Measurements from ENCODE around the gene RALGAPA2.
A peak's percentile ranks its signal among the peaks of the same experiment; 100 is the strongest.

Gene RALGAPA2

DNA sequence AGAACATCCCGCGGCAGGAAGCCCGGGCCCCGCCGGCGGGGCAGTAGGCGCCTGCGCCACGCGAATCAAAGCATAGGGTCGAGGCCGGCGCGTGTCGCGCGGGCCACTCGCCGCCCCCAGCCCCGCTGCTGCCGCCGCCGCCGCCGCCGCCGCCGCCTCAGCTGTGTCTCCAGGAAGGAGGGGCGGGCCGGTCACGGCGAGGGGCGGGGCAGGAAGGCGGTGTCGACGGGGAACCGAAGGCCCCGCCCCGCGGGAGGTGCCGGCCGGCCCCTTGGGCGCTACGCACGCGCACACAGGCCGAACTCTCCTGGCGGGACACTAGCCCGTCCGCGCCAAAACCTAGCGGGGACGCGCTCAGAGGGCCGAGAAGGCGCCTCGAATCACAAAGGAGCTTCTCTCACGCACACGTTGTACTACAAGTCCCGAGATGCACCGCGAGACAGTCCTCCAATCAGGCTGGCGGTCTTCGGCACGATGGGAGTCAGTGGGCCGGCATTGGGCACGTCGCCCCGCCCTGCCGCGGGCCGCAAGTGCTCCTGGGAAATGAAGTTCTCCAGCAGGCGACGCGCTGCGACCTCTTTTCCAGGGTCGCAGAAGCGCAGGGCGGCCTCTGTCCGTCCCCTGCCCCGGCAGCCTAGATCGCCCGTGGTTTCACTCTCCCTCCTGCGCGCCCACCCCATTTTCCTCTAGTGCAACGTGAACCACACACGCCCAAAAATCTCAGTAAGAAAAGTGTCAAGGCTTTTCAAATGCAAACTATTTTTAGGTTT lies at the start of gene RALGAPA2:
Gene RALGAPA2, minus strand, starts transcription at position 171 of the 770 bp plus-strand sequence. Its CDS starts 164 bp downstream, at position 7.
- peak; percentile 88 to 92 for DNase-seq (ENCODE audit: low read depth in 2 of 2)

DNA sequence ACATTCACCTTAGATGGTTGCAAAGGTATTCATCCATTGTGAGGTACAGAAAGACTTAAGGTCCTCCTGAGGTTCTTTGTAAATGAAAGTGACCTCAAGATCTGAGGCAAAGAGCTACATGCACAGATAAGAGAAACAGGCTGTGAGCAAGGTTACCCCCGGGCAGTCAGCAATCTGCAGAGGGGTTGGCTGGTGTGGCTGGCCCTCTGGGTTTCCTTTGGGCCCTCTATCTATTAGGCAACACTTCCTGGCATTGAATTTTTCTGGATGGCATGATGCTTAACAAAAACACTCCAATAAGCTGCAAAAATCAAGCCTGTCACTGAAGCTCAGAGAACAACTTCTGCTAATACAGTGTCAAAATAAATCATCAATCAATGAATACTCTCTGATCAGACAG lies 48.9 kb upstream of the RALGAPA2 start:
- DNase-seq (ENCODE audit: low read depth in 2 of 2): no peak

DNA sequence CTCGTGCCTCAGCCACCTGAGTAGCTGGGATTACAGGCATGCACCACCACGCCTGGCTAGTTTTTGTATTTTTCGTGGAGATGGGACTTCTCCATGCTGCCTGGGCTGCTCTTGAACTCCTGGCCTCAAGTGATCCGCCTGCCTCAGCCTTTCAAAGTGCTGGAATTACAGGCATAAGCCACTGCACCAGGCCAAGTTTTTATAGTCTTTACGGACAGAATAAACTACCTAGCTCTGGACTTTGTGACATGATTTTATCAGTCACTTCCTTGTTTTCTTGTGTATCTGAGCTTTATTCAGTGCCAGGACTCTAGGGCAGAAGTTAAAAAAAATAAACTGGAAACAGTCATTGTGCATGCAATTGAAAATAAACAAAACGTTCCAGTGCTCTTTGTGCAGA lies 46.7 kb upstream of the RALGAPA2 start:
- DNase-seq (ENCODE audit: low read depth in 2 of 2): no peak

DNA sequence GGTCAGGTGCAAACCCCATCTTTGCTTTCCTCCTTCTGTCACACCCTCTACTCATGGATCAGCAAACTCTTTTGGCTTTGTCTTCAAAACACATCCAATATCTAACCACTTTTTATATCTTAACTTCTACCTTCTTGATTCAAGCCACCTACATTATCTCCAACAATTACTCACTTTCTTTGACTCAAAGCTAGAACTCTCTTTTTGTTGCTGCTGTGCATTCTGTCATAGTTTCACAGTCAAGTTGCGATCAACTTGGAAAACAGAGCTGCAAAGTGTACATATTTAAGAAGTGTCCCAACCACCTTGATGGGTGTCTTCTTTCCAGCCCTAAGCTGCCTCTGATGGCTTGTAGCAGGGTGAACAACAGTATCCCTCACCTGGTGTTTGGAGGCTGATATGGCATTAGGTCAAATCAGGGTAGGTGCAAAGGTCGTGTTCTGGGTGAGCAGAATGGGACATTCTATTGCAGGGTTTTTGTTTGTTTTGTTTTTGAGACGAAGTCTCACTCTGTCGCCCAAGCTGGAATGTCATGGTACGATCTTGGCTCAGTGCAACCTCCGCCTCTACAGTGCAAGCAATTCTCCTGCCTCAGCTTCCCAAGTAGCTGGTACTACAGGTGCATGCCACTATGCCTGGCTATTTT lies 43.4 kb upstream of the RALGAPA2 start:
- no peak for DNase-seq (ENCODE audit: low read depth in 2 of 2)

DNA sequence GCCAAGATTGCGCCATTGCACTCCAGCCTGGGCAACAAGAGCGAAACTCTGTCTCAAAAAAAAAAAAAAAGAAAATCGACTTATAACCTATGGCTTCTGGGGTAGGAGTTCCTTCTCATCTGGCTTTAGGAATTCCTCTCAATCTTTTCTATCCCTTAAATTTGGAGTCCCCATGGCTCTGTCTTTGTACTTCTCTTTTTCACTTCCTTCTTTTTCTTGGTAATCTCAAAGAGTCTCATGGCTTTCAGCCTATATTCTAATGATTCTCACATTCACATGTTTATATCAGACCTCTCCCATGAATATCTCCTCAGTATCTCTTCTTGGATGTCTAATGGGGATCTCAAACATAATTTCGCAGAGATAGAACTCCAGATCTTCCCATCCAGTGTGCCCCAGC lies 42.8 kb upstream of the RALGAPA2 start:
- DNase-seq (ENCODE audit: low read depth in 2 of 2): no peak

DNA sequence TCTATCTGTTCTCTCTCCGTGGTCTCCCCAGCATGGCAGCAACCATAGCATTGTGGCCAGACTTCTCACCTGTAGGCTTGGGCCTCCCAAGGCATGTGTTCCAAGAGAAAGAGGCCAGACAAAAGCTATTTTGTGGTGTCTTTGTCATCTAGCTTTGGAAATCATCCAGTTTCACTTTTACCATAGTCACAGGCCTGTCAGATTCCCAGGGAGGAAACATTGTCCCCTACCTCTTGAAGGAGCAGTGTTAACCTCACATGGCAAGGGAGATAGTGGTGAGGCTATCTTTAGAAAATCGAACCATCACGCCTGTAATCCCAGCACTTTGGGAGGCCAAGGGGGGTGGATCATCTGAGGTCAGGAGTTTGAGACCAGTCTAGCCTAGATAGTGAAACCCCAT lies 42.3 kb upstream of the RALGAPA2 start:
- DNase-seq (ENCODE audit: low read depth in 2 of 2): no peak

DNA sequence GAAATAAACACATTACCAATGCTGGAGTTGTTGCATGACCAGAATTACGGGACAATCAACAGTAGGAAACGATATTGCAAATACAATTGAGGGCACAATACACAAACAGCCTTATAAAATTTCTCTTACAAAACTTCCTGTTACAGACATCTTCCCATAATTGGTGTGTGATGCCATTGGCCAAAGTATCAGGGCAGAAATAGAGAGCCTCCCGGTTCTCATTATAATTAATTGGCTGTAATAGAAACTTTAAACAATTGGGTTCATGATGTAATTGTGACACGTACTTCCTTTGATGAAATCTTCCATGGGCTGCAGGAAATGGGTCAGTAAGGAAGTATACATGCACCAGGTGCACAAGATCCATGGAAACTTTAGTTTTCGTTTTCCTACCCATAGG lies 40.3 kb upstream of the RALGAPA2 start:
- DNase-seq (ENCODE audit: low read depth in 2 of 2): no peak

DNA sequence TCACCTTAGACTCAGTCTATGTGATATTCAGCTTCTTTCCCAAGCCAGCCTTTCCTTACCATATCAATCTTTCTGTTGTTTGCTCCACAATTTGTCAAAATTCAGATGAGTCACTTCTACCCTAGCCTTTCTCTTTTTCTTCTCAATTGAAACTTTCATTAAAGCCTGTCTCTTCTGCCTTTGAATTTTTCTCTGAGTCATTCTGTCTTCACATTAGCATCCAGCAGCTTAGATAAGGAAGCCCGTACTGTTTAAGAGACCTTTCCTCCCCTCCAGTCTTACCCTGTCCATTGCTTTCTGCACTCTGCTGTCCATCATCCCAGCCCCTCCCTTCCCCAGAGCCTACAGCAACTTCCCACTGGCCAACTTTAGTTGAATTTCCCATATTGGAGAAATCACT lies 34.9 kb upstream of the RALGAPA2 start:
- DNase-seq (ENCODE audit: low read depth in 2 of 2): no peak

DNA sequence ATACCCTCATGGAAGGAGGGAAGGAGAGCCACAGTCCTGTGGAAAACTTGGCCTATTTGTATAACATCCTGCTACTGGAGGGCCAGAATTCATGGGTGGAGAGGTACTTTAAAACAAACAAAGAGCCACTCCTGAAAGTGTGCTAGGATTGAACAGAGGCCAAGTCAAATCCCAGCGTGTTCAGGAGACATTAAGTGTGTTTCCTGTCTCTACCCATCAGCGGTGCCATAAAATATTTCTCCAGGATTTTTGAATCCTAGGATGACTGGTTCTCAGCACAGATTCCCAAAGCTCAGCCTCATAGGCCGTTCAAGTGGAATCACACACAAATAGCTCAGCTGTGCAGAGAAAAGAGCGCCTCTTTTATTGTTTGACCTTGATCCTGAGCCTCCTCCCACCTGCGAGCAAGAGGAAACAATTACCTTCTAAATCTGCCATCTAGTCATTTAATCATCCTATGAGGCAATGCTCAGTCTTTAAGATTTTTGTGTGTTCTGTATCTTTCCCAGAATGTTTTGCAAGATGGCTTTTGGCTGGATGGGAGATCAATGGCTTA lies 31.8 kb upstream of the RALGAPA2 start:
- no peak for DNase-seq (ENCODE audit: low read depth in 2 of 2)

DNA sequence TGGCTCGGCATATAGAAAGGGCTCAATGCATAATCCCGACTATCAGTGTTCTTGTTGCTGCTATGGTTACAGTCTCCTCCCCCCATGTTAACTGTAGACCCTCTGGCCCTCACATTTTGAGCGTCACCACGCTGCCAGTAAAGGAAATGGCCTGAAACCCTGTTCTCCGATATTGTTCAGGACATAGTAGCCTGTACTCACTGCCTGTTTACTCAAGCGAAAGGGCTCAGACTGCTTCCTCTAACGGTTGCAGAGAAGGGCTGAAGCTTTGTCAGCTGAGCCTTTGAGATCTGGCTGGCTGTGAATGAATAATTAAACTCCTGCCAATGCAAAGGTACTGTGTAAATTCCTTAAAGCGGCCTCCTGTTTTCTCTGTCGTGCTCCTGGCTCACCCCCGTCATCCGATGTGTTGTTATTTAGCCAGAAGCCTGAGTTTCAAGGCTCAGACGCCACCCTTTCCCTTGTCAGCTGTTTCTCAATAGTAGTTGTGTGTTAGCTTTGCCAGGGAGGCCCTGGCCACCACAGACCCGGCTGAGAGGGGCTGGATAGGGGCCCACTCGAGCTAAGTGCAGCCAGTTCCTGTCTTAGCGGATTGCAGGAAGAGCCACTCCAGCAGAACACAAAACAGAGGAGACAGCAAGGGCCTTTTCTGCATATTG lies 31.2 kb upstream of the RALGAPA2 start:
- no peak for DNase-seq (ENCODE audit: low read depth in 2 of 2)

DNA sequence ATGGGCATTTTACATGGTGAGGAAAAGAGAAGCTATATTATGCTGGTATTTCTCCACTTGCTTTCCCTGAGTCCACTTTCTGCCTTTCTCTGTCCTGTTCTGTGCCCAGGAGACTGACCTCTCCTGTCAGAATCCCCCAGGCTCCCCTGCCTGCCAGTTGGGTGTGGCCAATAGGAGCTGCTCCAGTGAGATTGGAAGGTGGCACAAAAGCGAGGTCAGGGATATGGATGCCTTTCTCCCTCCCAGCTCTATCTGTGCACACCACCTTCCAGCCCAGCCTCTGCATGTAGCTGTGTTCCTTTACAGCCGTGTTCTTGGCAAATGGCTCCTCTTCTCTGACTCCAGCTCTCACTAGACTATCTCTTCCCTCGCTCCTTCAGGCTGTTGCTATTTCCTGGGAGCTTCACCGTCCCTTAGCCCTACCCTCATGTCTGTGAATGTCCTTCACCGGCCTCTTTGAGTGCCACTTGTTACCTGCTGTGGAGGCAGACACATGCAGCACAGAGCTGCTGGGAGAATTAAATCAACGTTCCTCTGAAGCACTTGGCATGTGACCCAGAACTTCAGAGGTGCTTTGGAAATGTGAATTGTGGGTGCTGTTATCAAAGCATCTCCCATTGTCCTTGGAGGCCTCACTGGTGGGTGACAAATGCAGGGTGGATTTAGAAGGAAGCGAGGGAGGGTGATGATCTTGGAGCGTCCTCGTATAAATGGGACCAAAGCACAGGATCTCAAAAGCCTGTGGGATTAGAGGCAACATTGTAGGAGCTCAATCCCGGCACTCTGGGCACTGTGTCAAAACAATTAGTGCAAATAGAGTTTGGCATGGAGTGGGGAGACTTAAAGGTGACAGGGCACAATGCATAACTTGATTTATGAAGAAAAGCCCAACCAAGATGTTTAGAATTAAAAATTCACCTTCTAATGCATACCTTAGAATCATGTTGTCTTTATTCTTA lies 28.9 kb upstream of the RALGAPA2 start:
- DNase-seq (ENCODE audit: low read depth in 2 of 2): no peak

DNA sequence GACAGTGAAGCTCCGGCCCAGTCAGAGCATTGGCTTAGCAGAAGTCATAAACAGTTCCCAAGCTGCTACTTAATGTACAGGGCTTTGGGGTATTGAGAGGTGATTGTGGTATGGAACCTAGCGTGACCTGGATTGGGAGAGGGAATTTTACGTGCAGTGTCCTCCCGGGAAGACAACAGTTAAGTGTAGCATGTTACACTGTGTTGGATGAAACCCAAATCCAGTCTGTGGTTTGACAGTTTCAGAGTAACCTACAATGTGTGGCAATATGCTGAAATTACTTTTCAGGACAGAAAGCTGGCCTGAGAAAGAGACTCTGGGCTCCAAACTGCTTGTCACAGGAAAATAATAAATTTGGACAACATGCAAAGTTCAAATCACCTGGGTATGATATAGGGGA lies 28.1 kb upstream of the RALGAPA2 start:
- DNase-seq (ENCODE audit: low read depth in 2 of 2): no peak

DNA sequence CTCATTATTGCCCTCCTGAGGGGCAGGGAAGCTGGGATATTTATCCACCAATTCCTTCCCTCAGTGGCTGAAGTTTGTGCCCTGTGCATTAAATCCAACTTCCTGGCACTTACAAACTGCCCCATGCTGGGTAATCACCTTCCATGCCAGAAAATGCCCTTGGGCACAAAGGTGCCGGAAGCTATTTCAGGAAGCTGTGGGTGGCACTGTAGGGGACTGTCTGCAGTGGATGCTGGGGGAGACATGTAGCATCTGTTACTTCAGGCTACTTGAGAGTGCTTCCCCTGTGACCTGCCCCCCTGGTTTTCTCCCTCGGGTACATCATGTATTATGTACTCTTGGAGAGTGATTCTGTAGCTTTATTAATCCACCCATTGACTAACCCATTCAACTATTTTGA lies 24.7 kb upstream of the RALGAPA2 start:
- no peak for DNase-seq (ENCODE audit: low read depth in 2 of 2)

DNA sequence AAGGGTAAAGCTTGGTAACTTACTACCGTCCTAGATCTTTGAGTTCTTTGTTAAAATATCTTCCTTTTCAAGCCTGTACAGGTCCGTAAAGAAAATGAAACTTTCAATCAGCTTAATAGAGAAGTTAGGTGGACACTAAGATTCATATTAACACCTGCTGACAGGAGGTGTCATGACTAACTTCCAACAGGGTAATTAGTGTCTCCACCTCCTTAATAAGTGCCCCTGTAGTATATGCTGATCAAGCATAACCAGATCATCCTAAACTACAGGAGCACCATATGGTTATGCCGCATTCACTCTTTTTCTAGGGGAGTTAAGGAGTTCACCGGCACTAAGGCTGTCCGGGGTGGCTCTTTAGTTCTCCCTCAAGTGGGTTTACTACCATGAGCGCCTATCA lies 23.9 kb upstream of the RALGAPA2 start:
- no peak for DNase-seq (ENCODE audit: low read depth in 2 of 2)

DNA sequence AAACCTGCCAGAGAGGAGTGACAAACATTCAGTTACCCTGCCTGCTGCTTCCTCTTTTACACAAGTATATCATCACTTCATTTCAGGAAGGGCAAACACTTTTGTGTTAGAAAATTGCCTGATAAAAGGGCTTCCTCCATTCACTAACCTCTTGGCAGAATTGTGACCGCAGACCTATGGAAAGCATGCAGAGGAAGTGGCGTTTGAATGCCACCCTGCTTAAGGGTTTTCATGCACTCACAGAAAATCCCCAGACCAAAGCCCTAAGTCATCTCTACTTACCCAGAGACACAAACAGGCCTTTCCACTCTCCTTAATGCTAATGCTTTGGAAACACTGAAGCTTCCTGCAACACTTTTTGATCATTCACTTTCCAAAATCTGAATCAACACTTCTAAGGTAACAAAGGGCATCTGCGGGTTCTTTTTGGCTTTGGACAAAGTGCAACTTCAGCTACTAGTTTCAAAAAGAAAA lies 22.1 kb upstream of the RALGAPA2 start:
- peak in 1 of 2 donors; percentile 5 for DNase-seq (ENCODE audit: low read depth in 2 of 2)

DNA sequence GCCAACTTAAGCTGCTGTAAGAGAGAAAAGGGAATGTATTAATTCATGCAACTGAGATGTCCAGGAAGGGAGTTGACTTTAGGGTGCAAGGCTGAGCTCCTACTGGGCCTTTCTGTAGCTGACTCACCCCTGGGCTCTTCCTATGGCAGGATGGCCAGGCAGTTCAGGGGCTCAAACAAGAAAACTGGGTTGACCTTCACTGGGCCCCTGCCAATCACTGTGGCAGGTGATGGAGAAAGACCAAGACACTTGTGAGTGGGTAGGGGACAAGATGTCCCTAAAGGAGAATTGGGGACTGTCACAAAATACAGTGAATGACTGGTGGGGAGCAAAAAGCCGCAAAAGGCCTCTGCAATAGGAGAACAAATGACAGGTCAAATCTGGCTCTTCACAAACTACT lies 21.5 kb upstream of the RALGAPA2 start:
- DNase-seq (ENCODE audit: low read depth in 2 of 2): no peak

DNA sequence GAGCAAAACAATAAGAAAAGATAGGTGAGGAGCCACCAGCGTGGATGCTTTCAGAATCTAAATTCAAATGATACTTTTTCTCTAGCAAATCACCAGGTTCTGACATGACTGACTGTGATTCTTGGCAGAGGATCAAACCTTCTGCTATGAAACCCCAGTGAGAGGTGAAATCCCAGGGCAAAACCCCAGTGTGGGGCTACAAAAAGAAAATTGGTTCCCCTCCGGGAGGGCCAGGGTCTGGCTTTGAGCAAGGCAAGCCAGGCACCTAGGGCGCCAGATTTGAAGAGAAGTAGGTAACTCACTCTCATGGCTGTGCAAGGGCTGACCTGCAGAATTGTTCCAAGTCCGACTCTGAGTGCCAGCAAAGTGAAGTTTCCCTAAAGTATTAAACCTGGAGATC lies 20.2 kb upstream of the RALGAPA2 start:
- DNase-seq (ENCODE audit: low read depth in 2 of 2): no peak

DNA sequence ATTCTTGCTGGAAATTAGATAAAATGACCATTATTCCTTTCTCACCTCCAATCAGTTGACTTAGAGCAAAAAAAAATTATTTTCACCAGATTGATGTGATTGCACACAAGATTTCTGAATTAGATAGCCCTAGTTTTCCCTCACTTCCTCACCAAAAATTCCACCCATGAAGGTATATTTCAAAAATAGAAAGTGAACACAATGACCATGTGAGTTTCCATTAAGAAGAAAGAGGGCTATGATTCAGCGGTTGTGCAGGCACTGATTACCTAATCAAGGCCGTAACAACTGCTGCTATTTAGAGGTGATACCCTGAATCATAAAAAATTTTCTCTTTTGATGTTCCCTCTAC lies 19.5 kb upstream of the RALGAPA2 start:
- no peak for DNase-seq (ENCODE audit: low read depth in 2 of 2)

DNA sequence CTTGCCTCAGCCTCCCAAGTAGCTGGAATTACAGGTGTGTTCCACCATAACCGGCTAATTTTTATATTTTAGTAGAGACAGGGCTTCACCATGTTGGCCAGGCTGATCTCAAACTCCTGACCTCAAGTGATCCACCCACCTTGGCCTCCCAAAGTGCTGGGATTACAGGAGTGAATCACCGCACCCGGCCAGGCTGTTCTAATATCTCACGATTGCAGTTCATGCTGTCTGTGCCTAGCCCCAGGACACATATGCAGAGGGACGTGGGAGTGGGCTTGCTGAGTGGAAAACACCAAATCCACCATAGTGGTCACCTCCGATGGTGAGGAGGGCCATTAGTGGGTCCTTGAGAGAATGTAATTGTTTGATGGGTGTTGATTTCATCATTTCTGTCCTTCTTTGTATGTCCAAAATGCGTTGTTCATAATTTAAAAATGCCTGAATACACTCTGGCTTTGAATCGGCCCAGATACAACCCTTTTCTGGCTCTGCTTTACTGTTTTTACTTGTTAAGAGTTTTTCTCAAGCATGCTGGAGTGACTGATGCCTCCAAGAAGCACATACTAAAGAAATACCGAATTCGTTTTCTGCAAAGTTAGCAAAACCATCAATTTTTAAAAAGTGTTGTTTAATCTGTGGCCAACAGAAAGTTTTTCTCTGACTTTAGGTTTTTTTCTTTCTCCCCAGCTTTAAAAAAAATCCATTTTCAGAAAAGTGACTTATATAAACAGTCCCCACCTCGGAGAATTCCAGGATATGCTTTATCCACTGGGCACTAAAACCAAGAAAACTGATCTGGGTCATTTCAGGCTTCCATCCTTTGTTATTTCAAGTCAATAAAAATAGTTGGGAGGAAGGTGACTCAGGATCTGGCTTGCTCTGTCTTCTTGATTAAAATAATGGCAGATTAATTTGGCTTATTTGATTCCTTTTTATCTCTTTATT lies 18.8 kb upstream of the RALGAPA2 start:
- DNase-seq (ENCODE audit: low read depth in 2 of 2): no peak

DNA sequence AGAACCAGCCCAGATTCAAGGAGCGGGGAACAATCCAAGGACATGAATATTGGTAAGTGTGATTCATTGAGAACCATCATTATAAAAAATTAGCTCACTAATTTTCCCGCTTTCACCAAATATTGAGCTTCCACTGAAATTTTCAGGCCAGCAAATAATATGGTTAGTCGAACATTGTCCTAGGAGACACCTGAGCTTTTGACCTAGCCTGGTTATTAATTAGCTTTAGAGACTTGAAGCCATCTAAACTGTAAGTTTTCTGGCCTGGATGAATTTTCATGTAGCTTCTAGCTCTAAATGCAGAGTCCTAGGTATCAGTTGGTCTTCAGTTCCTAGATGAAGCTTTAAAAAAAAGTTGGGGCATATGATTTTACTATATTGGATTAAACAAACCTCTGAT lies 17.1 kb upstream of the RALGAPA2 start:
- DNase-seq (ENCODE audit: low read depth in 2 of 2): no peak
